Testis (tissue), 3 donors: ENCODE results near the gene TMEM219. TPM values are rescaled to one million over a fixed set of nuclear protein-coding genes. Genes with fewer than 3 reads are reported as not detected.

Experiments used
- DNase-seq: peaks from one replicate; pipeline ENCODE4 v3.0.0-alpha.2; 2019
- H3K27ac ChIP-seq, 2 donors: fragments of 200-600 bp; sonication (generic); one replicate each; pipeline ENCODE4 v1.5.1; 2019
- H3K27me3 ChIP-seq: fragments of 200-600 bp; sonication (generic); one replicate; pipeline ENCODE4 v1.5.1; 2019
- H3K36me3 ChIP-seq: fragments of 200-600 bp; sonication (generic); one replicate; pipeline ENCODE4 v1.5.1; 2017; ENCODE audit warnings: low read depth; ENCODE audit errors: missing control alignments
- H3K4me1 ChIP-seq: fragments of 200-600 bp; sonication (generic); one replicate; pipeline ENCODE4 v1.5.1; 2019
- H3K4me3 ChIP-seq, 2 donors: fragments of 200-600 bp; sonication (generic); one replicate each; pipeline ENCODE4 v1.5.1; 2017 to 2019
- H3K9me3 ChIP-seq: fragments of 200-600 bp; sonication (generic); one replicate; pipeline ENCODE4 v1.5.1; 2017
- CTCF ChIP-seq, 3 experiments: fragments of 450-650 bp in 2 of 3; fragments of 200-600 bp in 1 of 3; sonication (generic) in 1 of 3; IDR thresholded peaks; one replicate each; pipeline ENCODE4 v1.5.1; 2016 to 2019; ENCODE audit warnings: antibody characterized with exemption in 3 of 3, mild to moderate bottlenecking in 2 of 3, moderate library complexity in 1 of 3
- POLR2A ChIP-seq: fragments of 450-650 bp; IDR thresholded peaks from one replicate; pipeline ENCODE4 v1.6.1; 2017; ENCODE audit warnings: antibody characterized with exemption, mild to moderate bottlenecking, moderate library complexity
- WGBS, 2 donors: methylation state at CpG; one replicate each; pipeline ENCODE4 v1.1.5; 2018; 5-methylcytosine and 5-hydroxymethylcytosine counted together
- intact Hi-C: fragments of 100-400 bp; cut with DNase I; formaldehyde crosslinking; loops from one replicate; pipeline ENCODE4 v1.15.1; 2023; ENCODE audit warnings: low total_unique reads
- polyA plus RNA-seq: library from polyadenylated mRNA; stranded (reverse); fragments of 350-450 nt; fragmentation: Illumina TruSeq; extraction: RNeasy Lipid Tissue Mini Kit (QIAGEN cat#74804); gene quantifications from one replicate; pipeline ENCODE4 v1.2.3, GENCODE V29; 2014; ENCODE audit warnings: low read depth, low replicate concordance; ENCODE audit not compliant: insufficient read depth
- total RNA-seq, 2 donors: library from RNA; depleted of rRNA; stranded (reverse); fragments of >200 nt; gene quantifications; one replicate each; pipeline ENCODE4 v1.2.3, GENCODE V29; 2016

Gene TMEM219
- total and polyA plus RNA-seq, 3 donors from 2014 or later = 160 to 280 (median 203) TPM

GRCh38 chr16:30000735-30001631 lies 39.1 kb downstream of the TMEM219 start:
- TF ChIP-seq CTCF (IDR thresholded peaks at IDR 0.05) = no peak
- no peak for TF ChIP-seq POLR2A
- no peak for DNase-seq
- intact Hi-C loops = no loop called here
- Histone ChIP-seq H3K27me3 (no peaks in the 10 kb centered on the region), H3K36me3 (no peaks in the 10 kb centered on the region), H3K9me3 (no peaks in the 10 kb centered on the region), H3K4me1 (peaks cover 4% of the 10 kb centered on the region), H3K27ac (no peak overlapping the region), H3K4me3 (no peak overlapping the region)
- WGBS, 2 donors = 84 to 87% methylated on average over 32 to 33 of the region's 33 CpGs

- Histone ChIP-seq H3K27me3 (no peaks in the 10 kb centered on the region), H3K27ac (no peak overlapping the region), H3K4me1 (no peaks in the 10 kb centered on the region), H3K36me3 (no peaks in the 10 kb centered on the region), H3K9me3 (no peaks in the 10 kb centered on the region), H3K4me3 (no peak overlapping the region)
- intact Hi-C loops = no loop called here
- no peak for DNase-seq
- TF ChIP-seq CTCF (IDR thresholded peaks at IDR 0.05) = no peak
- 85 to 87% methylated on average over 16 to 19 of the region's 19 CpGs for WGBS, 2 donors
Measured at GRCh38 chr16:30002614-30003346, 40.9 kb downstream of the TMEM219 start.

- H3K4me3 ChIP-seq = no peak overlapping the region
- TF ChIP-seq POLR2A (no peak), CTCF (IDR thresholded peaks at IDR 0.05) (no peak)
- H3K4me1 ChIP-seq = no peaks in the 10 kb centered on the region
- 86 to 90% methylated on average over 11 to 17 of the region's 17 CpGs for WGBS, 2 donors
- intact Hi-C loops = no loop called here
- H3K27me3 ChIP-seq = no peaks in the 10 kb centered on the region
- no peaks in the 10 kb centered on the region for H3K9me3 ChIP-seq
- DNase-seq = no peak
- no peaks in the 10 kb centered on the region for H3K36me3 ChIP-seq
- H3K27ac ChIP-seq = no peak overlapping the region
Measured at GRCh38 chr16:30003670-30004423, 42.0 kb downstream of the TMEM219 start.

GRCh38 chr16:30004424-30004776 lies 42.5 kb downstream of the TMEM219 start:
- no peak for DNase-seq
- H3K27me3 ChIP-seq = no peaks in the 10 kb centered on the region
- TF ChIP-seq CTCF (IDR thresholded peaks at IDR 0.05) = no peak
- no peak for TF ChIP-seq POLR2A
- no peaks in the 10 kb centered on the region for H3K36me3 ChIP-seq
- H3K9me3 ChIP-seq = no peaks in the 10 kb centered on the region
- no peak overlapping the region for H3K27ac ChIP-seq
- no peaks in the 10 kb centered on the region for H3K4me1 ChIP-seq
- intact Hi-C loops = no loop called here
- no peak overlapping the region for H3K4me3 ChIP-seq
- WGBS, 2 donors = 83 to 86% methylated on average over 7 to 19 of the region's 19 CpGs
